Hepatocyte (in vitro differentiated cells): ENCODE data around the gene SMTN.

ENCODE experiments used
- CTCF ChIP-seq: fragments of 200-600 bp; sonication (generic); IDR thresholded peaks from 2 replicates; pipeline ENCODE4 v1.5.1; 2016; ENCODE audit warnings: antibody characterized with exemption, mild to moderate bottlenecking; ENCODE audit not compliant: poor library complexity
- EZH2 ChIP-seq: fragments of 200-600 bp; sonication (generic); IDR thresholded peaks from 2 replicates; pipeline ENCODE4 v1.6.1; 2016; ENCODE audit warnings: antibody characterized with exemption, mild to moderate bottlenecking, borderline replicate concordance

- no peak for TF ChIP-seq CTCF
- no peak for TF ChIP-seq EZH2
These were observed 23.0 kb downstream of the SMTN start for GRCh38 chr22:31103899-31104694.
